Gastroesophageal sphincter (tissue), 3 donors: ENCODE data around the gene INTS14.

Experiments used
- CTCF ChIP-seq, 4 experiments: fragments of 200-600 bp in 2 of 4; fragments of 450-650 bp in 2 of 4; sonication (generic) in 1 of 4; IDR thresholded peaks; one replicate each; pipeline ENCODE4 v1.5.1; 2017 to 2019; ENCODE audit warnings: antibody characterized with exemption in 4 of 4, mild to moderate bottlenecking in 2 of 4, moderate library complexity in 2 of 4
- EP300 ChIP-seq: sonication (generic); formaldehyde crosslinking; IDR thresholded peaks from one replicate; pipeline ENCODE4 v1.6.1; 2017; ENCODE audit warnings: antibody characterized with exemption, mild to moderate bottlenecking
- POLR2A ChIP-seq, 2 donors: fragments of 450-650 bp; IDR thresholded peaks; one replicate each; pipeline ENCODE4 v1.6.1; 2017; ENCODE audit warnings: antibody characterized with exemption in 2 of 2, mild to moderate bottlenecking in 2 of 2, moderate library complexity in 1 of 2

GRCh38 chr15:65639509-65639908 lies 28.6 kb upstream of the INTS14 start:
- TF ChIP-seq CTCF (IDR thresholded peaks at IDR 0.05): no peak
- TF ChIP-seq EP300: no peak
- TF ChIP-seq POLR2A (IDR thresholded peaks at IDR 0.05): no peak
